HPDE6-E6E7 (cell line): Measurements from ENCODE around the gene KCNQ5.

Experiments
- DNase-seq: peaks from one replicate; pipeline ENCODE4 v3.0.0; 2011; ENCODE audit warnings: missing footprints; ENCODE audit errors: extremely low spot score

The KCNQ5 gene

GRCh38 chr6:72999995-73000394 is 378.1 kb downstream of the KCNQ5 start:
- no peak for DNase-seq

GRCh38 chr6:73000460-73000859 is 378.6 kb downstream of the KCNQ5 start:
- no peak for DNase-seq

- DNase-seq = no peak
These were observed 380.7 kb downstream of the KCNQ5 start for GRCh38 chr6:73002588-73002987.

GRCh38 chr6:73003302-73003701 is 381.4 kb downstream of the KCNQ5 start:
- DNase-seq = no peak

GRCh38 chr6:73004231-73004630 is 382.4 kb downstream of the KCNQ5 start:
- no peak for DNase-seq

GRCh38 chr6:73004861-73005260 is 383.0 kb downstream of the KCNQ5 start:
- DNase-seq = no peak

GRCh38 chr6:73006146-73006545 is 384.3 kb downstream of the KCNQ5 start:
- DNase-seq = no peak

GRCh38 chr6:73011945-73012344 is 390.1 kb downstream of the KCNQ5 start:
- DNase-seq = no peak

GRCh38 chr6:73017476-73017875 is 395.6 kb downstream of the KCNQ5 start:
- DNase-seq = no peak

- DNase-seq = no peak
These were observed 402.7 kb downstream of the KCNQ5 start for GRCh38 chr6:73024598-73024997.

- DNase-seq = no peak
These were observed 405.8 kb downstream of the KCNQ5 start for GRCh38 chr6:73027691-73028090.

- no peak for DNase-seq
These were observed 406.4 kb downstream of the KCNQ5 start for GRCh38 chr6:73028124-73028766.

- DNase-seq = no peak
These were observed 407.1 kb downstream of the KCNQ5 start for GRCh38 chr6:73028893-73029450.

- no peak for DNase-seq
These were observed 408.4 kb downstream of the KCNQ5 start for GRCh38 chr6:73030257-73030656.

- no peak for DNase-seq
These were observed 409.2 kb downstream of the KCNQ5 start for GRCh38 chr6:73030791-73031782.

GRCh38 chr6:73032586-73032985 is 410.7 kb downstream of the KCNQ5 start:
- peak; percentile 66 for DNase-seq

GRCh38 chr6:73036689-73037088 is 414.8 kb downstream of the KCNQ5 start:
- DNase-seq = no peak

GRCh38 chr6:73041051-73041450 is 419.2 kb downstream of the KCNQ5 start:
- no peak for DNase-seq

- no peak for DNase-seq
These were observed 421.0 kb downstream of the KCNQ5 start for GRCh38 chr6:73042892-73043291.

- no peak for DNase-seq
These were observed 421.6 kb downstream of the KCNQ5 start for GRCh38 chr6:73043446-73043845.

- no peak for DNase-seq
These were observed 423.7 kb downstream of the KCNQ5 start for GRCh38 chr6:73045609-73046008.

- peak; percentile 11 for DNase-seq
These were observed 425.9 kb downstream of the KCNQ5 start for GRCh38 chr6:73047801-73048200.
